PC-3 (cell line): Measurements from ENCODE around the gene MTG1.
"Not testable (repeated sequence)": the region's sequence is repeated elsewhere in the genome, so short reads cannot be mapped to it uniquely, and the experiment has no call there.

ENCODE experiments used
- CTCF ChIP-seq: fragments of 300-600 bp; sonication (generic); conservative IDR thresholded peaks from 2 replicates; pipeline ENCODE4 v1.5.1; 2017; ENCODE audit warnings: antibody characterized with exemption, low read depth, mild to moderate bottlenecking, low read length
- EZH2 ChIP-seq: fragments of 300-600 bp; sonication (generic); IDR thresholded peaks from one replicate; pipeline ENCODE4 v1.6.1; 2017; ENCODE audit warnings: antibody characterized with exemption, mild to moderate bottlenecking, low read length; ENCODE audit not compliant: unreplicated experiment
- EZH2phosphoT487 ChIP-seq: fragments of 300-600 bp; sonication (generic); IDR thresholded peaks from 2 replicates; pipeline ENCODE4 v1.6.1; 2018; ENCODE audit warnings: mild to moderate bottlenecking, antibody characterized with exemption, low read length, borderline replicate concordance

- not testable (repeated sequence) for TF ChIP-seq CTCF, EZH2, EZH2phosphoT487
Observed at GRCh38 chr10:133424102-133424501, 30.1 kb downstream of the MTG1 start.
